HG03159 (cell line): ENCODE measurements around the gene SFPQ.
A peak's percentile ranks its signal among the peaks of the same experiment; 100 is the strongest.
"Not testable (repeated sequence)": the region's sequence is repeated elsewhere in the genome, so short reads cannot be mapped to it uniquely, and the experiment has no call there.

Source experiments
- ATAC-seq: cut with Tn5 transposase; IDR thresholded peaks from one replicate; pipeline ENCODE4 v1.9.1; 2021; ENCODE audit warnings: mild to moderate bottlenecking, moderate library complexity; ENCODE audit not compliant: unreplicated experiment

Gene SFPQ, protein sequence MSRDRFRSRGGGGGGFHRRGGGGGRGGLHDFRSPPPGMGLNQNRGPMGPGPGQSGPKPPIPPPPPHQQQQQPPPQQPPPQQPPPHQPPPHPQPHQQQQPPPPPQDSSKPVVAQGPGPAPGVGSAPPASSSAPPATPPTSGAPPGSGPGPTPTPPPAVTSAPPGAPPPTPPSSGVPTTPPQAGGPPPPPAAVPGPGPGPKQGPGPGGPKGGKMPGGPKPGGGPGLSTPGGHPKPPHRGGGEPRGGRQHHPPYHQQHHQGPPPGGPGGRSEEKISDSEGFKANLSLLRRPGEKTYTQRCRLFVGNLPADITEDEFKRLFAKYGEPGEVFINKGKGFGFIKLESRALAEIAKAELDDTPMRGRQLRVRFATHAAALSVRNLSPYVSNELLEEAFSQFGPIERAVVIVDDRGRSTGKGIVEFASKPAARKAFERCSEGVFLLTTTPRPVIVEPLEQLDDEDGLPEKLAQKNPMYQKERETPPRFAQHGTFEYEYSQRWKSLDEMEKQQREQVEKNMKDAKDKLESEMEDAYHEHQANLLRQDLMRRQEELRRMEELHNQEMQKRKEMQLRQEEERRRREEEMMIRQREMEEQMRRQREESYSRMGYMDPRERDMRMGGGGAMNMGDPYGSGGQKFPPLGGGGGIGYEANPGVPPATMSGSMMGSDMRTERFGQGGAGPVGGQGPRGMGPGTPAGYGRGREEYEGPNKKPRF

DNA sequence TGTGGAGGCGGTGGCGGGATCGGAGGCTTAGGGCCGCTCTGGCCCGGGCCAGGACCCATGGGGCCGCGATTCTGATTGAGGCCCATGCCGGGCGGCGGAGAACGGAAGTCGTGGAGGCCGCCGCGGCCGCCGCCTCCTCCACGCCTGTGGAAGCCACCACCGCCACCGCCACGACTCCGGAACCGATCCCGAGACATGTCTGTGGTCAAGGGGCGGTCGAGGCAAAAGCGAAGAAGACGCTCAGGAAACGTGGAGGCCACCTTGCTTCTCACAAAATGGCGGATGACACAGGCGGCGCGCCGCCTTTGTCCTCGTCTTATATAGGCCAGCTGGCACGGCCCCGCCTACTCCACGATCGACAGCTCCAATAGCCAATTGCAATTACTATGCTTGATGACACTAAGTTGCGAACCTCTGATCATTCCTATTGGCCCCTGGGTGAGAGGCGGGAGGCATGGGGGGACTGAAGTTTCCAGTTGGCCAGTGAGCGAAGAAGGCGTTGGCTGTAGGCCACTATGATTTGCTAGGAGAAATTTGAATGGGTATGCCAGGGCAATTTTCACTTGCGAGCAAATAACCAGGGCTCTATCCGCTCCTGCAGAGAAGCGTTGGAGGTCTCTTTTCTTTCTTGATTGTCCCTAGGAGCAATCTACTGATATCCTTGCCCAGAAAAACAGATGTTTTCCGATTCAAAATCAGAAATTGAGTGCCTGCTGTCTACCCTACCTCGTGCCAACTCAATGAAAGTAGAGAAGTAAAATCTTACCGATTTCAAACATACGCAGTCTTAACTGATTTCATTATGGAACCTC is at the start of gene SFPQ:
SFPQ (minus strand) TSS at position 293 of the 812 bp plus-strand sequence; CDS start at position 197, 96 bp downstream.
- ATAC-seq, result peak; percentile 87

- not testable (repeated sequence) for ATAC-seq
Measured at GRCh38 chr1:35236772-35237171, 43.8 kb upstream of the SFPQ start.

- ATAC-seq, result no peak
Measured at GRCh38 chr1:35231287-35231686, 38.3 kb upstream of the SFPQ start.

DNA sequence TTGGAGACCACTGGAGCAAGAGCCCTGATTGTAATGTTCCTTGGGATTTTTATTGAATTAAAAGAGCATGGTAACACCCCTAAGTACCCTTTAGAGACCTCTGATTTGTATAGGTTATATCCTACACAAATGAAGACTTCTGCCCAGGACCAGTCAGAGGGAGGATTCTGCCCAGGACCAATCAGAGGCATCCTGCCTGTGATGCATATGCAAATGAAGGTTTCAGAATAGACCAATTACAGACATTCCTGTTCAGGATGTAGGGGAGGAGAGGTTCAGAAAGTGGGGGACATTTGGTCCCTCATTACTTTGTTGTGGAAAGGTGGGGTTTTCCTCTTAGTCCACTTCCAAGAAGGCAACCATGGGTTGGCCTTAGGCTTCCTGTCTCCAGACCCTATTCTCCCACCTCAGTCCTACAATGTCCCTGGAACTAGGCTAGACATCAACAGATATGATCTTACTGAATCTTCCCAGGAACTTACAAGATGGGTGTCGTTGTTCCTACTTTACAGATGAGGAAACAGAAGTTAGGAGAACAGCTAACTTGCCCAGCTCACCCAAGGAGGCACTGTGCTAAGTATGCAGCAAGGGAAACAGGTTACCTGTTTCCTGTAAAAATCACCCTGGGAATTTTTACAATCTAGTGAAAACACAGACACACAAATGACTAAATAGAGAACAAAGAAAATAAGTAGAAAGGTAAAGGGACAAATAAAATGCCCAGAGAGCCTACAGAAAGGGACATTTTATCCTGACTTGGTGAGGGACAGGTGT is 36.8 kb upstream of the SFPQ start:
- ATAC-seq, result no peak

GRCh38 chr1:35226546-35226945 is 33.6 kb upstream of the SFPQ start:
- no peak for ATAC-seq

DNA sequence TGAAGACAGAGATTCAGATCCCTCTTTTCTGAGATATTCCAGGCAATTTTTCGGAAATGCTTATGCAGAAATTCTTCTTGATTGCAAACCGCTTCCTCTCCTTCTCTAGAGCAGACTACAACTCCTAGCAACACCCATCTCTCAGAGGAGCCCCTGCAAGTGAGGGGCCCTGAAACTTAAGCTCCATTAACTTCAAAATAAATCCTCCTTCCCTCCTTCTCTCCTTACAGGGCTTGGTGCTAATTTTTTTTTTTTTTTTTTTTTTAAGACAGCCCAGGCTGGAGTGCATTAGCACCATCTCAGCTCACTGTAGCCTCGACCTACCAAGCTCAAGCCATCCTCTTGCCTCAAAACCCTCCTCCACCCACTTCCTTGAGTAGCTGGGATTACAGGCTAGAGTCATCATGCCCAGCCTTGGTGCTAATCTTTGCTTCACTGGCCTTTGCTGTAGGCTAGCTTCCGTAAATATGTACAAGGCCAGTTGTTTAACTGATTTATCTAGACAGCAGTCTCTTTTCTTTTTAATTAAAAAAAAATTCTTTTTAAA is 30.2 kb upstream of the SFPQ start:
- no peak for ATAC-seq

- ATAC-seq, result no peak
Measured at GRCh38 chr1:35222322-35223083, 29.6 kb upstream of the SFPQ start.

- ATAC-seq, result no peak
Measured at GRCh38 chr1:35220976-35221375, 28.0 kb upstream of the SFPQ start.

GRCh38 chr1:35215346-35215745 is 22.4 kb upstream of the SFPQ start:
- no peak for ATAC-seq

- ATAC-seq, result no peak
Measured at GRCh38 chr1:35211120-35211414, 18.1 kb upstream of the SFPQ start.

DNA sequence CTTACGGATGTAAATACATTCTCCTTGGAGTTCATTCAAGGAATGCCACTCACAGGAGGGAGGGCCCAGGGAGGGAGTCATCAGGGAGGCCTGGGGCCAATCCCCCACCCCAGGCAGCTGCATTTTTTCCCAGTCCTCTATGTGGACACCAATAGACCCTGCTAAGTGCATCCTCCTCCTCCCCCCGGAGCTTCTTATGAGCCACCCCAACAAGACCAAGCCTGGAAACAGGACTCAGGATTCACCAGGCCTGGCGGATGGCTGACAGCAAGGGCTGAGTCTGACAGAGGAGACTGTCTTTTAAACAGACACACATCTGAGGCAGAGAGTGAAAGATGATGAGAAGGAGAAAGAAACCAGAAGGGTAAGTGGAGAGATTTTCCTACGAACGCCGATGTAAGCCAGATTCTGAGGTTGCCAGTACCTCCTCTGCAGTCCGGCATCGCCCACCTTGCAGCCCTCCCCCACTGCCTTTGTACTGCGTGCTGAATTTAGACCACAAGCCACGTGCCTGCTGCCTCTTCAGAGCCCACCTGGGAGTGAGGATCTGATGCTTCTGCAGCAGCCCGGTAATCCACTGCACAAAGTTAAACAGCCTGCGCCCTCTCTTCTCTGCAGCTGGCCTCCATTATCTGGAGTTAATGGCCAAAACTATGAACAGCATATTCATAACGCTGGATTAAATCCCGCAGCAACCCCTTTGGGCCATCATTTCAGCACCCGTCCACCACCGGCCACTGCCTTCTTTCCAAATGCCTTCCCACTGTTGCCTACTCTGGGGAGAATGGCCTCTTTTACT is 17.6 kb upstream of the SFPQ start:
- no peak for ATAC-seq

DNA sequence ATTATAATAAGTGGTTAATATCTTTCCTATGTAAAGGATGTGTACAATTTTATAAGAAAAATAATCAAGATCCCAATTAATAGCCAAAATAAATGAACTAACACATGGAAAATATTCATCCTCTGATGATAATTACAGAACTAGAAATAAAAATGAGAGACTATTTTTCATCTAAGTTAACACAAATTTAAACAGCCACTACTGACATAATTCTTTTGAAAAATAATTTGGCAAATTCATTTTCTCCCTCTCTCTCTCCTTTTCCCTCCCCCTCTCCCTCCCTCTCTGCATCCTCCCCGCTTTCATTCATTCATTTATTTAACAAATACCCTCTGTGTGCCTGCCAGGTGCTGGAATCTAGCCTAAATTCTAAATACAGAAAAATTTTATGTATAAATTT is 10.3 kb upstream of the SFPQ start:
- no peak for ATAC-seq

- ATAC-seq, result peak; percentile 64
Measured at GRCh38 chr1:35202048-35202719, 9.2 kb upstream of the SFPQ start.

- no peak for ATAC-seq
Measured at GRCh38 chr1:35201631-35202030, 8.7 kb upstream of the SFPQ start.

DNA sequence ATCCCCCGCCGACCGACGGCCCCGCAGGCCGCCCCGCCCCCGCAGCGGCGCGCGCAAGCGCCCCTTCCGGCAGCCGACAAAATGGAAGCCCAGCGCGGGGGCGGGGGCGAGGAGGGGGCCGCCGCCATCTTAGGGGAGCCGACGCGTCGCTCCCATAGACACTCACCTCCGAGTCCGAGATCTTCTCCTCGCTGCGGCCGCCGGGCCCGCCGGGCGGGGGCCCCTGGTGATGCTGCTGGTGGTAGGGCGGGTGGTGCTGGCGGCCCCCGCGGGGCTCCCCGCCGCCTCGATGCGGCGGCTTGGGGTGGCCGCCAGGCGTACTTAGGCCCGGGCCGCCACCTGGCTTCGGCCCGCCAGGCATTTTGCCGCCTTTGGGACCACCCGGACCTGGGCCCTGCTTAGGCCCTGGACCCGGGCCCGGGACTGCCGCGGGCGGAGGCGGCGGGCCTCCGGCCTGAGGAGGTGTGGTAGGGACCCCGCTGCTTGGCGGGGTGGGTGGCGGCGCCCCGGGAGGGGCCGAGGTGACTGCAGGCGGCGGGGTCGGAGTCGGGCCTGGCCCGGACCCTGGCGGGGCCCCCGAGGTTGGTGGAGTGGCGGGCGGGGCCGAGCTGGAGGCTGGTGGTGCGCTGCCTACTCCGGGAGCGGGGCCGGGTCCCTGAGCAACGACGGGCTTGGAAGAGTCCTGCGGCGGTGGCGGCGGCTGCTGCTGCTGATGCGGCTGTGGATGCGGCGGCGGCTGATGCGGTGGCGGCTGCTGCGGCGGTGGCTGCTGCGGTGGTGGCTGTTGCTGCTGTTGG is 691 bp downstream of the SFPQ start:
- ATAC-seq, result peak; percentile 41

GRCh38 chr1:35191429-35192055 is 1.4 kb downstream of the SFPQ start:
- no peak for ATAC-seq

DNA sequence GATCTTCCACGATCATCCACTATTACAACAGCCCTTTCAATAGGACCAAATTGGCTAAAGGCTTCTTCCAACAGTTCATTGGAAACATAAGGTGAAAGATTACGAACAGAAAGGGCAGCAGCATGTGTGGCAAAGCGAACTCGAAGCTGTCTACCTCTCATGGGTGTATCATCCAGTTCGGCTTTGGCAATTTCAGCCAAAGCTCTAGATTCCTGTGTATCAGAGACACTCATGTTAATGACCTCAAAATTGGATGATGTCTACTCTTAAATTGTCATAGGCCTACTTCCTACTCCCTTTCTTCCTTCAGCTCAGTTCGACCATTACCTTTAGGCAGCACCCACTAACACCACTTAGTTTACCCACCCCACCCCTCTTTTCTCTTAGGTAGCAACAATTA is 2.2 kb downstream of the SFPQ start:
- no peak for ATAC-seq
